ENCODE data around the gene EML1.
A peak's percentile ranks its signal among the peaks of the same experiment; 100 is the strongest.
"Not testable (repeated sequence)": the region's sequence is repeated elsewhere in the genome, so short reads cannot be mapped to it uniquely, and the experiment has no call there.

The EML1 gene

DNA sequence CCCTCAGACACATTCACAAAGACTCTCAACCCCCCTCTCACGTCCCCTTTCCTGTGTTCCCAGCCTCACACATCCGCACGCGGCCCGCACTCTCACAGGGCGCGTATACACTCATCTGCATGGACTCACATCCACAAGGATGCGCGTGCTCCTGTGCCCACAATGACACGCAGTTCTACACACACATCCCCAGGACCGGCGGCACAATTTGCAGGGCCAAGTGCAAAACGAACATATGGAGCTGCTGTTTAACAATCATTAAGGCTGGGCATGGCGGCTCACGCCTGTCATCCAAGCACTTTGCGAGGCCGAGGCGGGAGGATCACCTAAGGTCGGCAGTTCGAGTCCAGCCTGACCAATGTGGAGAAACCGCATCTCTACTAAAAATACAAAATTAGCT is 36.4 kb upstream of the EML1 start:
- H3K4me3 ChIP-seq (ENCODE audit: control insufficient read depth, low read depth, low read length) = no peak overlapping the region
- TF ChIP-seq, protein P1, sequence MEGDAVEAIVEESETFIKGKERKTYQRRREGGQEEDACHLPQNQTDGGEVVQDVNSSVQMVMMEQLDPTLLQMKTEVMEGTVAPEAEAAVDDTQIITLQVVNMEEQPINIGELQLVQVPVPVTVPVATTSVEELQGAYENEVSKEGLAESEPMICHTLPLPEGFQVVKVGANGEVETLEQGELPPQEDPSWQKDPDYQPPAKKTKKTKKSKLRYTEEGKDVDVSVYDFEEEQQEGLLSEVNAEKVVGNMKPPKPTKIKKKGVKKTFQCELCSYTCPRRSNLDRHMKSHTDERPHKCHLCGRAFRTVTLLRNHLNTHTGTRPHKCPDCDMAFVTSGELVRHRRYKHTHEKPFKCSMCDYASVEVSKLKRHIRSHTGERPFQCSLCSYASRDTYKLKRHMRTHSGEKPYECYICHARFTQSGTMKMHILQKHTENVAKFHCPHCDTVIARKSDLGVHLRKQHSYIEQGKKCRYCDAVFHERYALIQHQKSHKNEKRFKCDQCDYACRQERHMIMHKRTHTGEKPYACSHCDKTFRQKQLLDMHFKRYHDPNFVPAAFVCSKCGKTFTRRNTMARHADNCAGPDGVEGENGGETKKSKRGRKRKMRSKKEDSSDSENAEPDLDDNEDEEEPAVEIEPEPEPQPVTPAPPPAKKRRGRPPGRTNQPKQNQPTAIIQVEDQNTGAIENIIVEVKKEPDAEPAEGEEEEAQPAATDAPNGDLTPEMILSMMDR (IDR thresholded peaks at IDR 0.05; ENCODE audit: control insufficient read depth, insufficient read depth, low read depth, low read length, missing control alignments) = no peak
- no peak for DNase-seq (ENCODE audit: low read depth)

DNA sequence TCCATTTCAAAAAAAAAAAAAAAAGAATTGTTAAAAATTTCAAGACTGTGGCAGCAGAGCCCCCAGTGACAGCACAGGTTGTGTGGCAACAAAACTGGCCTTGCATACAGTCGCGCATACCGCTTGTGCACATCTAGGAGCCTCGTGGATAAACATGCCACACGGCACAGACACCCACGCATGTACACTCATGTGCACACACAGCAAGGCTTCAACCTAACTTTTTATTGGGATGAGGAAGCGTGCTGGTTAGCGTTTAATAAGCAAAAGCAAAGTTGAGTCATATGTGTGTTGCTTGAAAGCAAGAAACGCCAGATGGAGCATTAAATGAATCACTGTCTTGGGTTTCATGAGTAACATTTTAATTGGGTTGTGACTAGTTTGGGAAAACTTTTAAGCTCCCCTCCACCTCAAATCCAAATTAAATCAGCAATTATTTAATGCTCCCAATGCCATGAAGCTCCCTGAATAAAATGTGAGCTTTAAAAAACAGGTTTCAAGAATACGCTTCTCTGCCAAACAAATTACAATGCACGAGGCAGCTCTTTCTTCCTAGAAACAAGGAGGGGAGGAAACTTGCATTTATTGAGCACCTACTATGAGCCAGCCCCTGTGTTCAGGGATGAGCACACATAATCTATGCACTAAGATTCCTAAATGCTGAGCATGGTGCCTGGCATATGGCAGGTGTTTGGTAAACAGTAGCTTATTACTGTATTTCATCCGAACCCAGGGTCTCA is 35.7 kb upstream of the EML1 start:
- TF ChIP-seq, protein P1 (IDR thresholded peaks at IDR 0.05; ENCODE audit: control insufficient read depth, insufficient read depth, low read depth, low read length, missing control alignments) = no peak
- DNase-seq (ENCODE audit: low read depth) = peak; percentile 100
- H3K4me3 ChIP-seq (ENCODE audit: control insufficient read depth, low read depth, low read length) = no peak overlapping the region

DNA sequence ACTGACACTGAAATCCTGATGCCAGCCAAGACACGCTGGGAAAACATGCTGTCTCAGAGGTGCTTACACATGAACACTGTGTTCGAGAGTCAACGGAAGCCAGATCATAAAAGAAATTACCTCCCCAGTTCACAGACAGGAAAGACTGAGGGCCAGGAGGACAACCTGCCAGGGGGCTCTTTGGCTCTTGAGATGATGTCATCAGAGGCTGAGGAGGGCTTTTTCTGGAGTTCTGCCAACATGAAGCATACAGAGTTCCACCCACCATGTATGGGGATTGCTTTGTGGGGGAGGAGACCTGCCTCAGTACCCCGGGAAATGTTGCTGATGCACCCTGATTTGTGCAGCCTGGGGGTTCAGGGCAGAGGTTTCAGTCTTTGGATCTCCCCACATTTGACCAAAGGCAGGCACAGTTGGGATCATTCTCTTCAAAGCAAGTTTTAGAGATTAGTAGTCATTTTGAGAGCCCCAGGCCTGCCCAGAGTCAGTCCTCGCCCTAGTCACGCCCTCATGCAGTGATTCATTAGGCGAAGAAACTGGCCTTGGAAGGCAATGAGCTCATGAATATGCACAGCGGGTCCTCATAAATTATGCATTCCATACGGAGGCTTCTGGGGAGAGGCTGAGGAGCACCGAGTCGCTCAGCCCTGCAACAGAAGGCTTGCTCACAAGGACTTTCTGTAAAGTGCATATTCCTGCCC is 34.9 kb upstream of the EML1 start:
- peak; percentile 88 for DNase-seq (ENCODE audit: low read depth)
- H3K4me3 ChIP-seq (ENCODE audit: control insufficient read depth, low read depth, low read length) = no peak overlapping the region
- TF ChIP-seq, protein P1 (IDR thresholded peaks at IDR 0.05; ENCODE audit: control insufficient read depth, insufficient read depth, low read depth, low read length, missing control alignments) = no peak

DNA sequence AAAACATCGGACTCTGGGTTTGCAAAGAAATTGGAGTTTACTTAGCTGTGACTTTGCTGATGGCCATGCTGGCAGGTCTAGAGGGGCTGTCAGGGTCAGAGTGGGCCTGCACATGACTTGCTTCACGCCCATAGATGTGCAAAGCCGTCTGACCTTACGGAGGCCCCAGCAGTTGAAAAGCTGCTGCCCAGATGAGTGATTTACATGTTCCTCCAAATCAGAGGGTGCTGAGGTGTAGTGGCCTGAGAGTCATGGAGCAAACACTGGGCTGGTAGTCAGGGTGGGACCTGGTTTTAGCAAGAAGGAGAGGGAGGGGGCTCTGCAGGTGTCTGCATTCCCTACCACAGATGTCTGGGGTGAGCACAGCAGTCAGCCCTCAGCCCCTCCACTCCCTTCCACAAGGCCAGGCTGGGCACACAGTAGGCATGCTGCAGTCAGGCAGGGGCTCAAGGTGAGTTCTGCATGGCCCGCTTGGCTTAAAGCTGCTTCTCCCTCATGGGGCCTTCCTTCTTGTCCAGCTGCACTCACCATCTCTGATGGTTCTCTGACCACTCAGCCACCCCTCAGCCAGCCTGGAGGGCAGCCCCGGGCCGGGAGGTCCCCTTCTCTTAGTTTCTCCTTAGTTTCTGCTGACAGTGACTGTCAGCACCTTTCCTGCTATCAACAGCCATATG is 34.2 kb upstream of the EML1 start:
- no peak for DNase-seq (ENCODE audit: low read depth)
- TF ChIP-seq, protein P1 (IDR thresholded peaks at IDR 0.05; ENCODE audit: control insufficient read depth, insufficient read depth, low read depth, low read length, missing control alignments) = no peak
- no peak overlapping the region for H3K4me3 ChIP-seq (ENCODE audit: control insufficient read depth, low read depth, low read length)

DNA sequence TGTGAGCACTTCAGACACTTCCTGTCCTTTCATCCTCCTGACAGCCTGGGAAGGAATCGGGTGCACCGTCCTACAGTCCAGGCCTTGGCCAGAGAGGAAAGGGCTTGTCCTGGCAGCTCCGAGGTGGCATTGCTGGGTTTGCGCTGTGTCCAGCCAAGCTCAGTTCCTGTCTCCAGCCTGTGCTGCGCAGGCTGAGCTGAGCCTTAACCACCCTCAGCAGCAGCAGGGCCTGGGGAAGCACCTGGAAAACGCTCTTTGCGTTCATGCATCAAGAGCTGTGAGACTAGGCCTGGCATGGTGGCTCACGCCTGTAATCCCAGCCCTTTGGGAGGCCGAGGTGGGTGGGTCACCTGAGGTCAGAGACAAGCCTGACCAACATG is 33.7 kb upstream of the EML1 start:
- TF ChIP-seq, protein P1 (IDR thresholded peaks at IDR 0.05; ENCODE audit: control insufficient read depth, insufficient read depth, low read depth, low read length, missing control alignments) = no peak
- no peak for DNase-seq (ENCODE audit: low read depth)
- no peak overlapping the region for H3K4me3 ChIP-seq (ENCODE audit: control insufficient read depth, low read depth, low read length)

DNA sequence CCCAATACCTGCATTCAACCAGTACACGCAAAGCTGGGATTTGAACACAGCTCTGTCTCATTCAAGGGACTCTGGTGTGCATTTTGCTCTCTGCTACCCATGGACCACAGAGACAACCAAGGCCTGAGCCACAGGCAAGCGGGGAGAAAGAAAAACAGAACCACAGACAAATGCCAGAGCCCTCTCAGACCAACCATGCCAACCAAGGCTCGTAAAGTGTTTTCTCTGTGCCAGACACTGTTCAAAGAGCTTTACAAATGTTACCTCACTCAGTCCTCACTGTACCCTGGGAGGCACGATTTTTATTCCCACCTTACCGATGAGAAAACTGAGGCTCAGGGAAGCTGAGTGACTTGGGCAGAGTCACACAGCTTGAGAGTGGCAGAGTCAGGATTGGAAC is 32.4 kb upstream of the EML1 start:
- H3K4me3 ChIP-seq (ENCODE audit: control insufficient read depth, low read depth, low read length) = no peak overlapping the region
- TF ChIP-seq, protein P1 (IDR thresholded peaks at IDR 0.05; ENCODE audit: control insufficient read depth, insufficient read depth, low read depth, low read length, missing control alignments) = no peak

DNA sequence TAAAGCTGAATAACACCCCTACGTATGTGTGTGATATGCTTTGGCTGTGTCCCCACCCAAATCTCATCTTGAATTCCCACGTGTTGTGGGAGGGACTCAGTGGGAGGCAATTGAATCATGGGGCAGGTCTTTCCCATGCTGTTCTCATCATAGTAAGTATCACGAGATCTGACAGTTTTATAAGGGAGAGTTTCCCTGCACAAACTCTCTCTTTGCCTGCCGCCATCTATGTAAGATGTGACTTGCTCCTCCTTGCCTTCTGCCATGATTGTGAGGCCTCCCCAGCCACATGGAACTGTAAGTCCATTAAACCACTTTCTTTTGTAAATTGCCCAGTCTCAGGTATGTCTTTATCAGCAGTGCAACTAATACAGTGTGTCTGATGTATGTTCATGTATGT is 30.3 kb upstream of the EML1 start:
- H3K4me3 ChIP-seq (ENCODE audit: control insufficient read depth, low read depth, low read length); DNase-seq (ENCODE audit: low read depth): not testable (repeated sequence)

More for the DNA sequence above, 32.4 kb upstream of the EML1 start:
- no peak for DNase-seq (ENCODE audit: low read depth)

Measured in AG09309 (cell line).